GM08714 (cell line): ENCODE measurements around the gene SDF2L1.
"Not testable (repeated sequence)": the region's sequence is repeated elsewhere in the genome, so short reads cannot be mapped to it uniquely, and the experiment has no call there.

Source experiments
- H3K4me3 ChIP-seq: fragments of 200-500 bp; sonication (Bioruptor generic); 2 replicates; pipeline ENCODE4 v1.5.1; 2014; ENCODE audit warnings: mild to moderate bottlenecking, low read length, inconsistent platforms
- ZNF274 ChIP-seq: IDR thresholded peaks from 2 replicates; pipeline ENCODE4 v1.6.1; 2012; ENCODE audit warnings: mild to moderate bottlenecking, low read depth, low read length

Gene SDF2L1

GRCh38 chr22:21640810-21641209, 1.3 kb upstream of the SDF2L1 start:
- H3K4me3 ChIP-seq, result no peak overlapping the region
- no peak for TF ChIP-seq ZNF274

- TF ChIP-seq ZNF274, result no peak
These were observed 699 bp upstream of the SDF2L1 start for GRCh38 chr22:21641417-21641788.

GRCh38 chr22:21642584-21643448, 714 bp downstream of the SDF2L1 start:
- no peak for TF ChIP-seq ZNF274
- H3K4me3 ChIP-seq, result peak overlapping the region; percentile 89

More at GRCh38 chr22:21641417-21641788, 699 bp upstream of the SDF2L1 start:
- peak overlapping the region; percentile 69; the same call in 1 of the 2 replicates for H3K4me3 ChIP-seq

GRCh38 chr22:21643533-21644357, 1.6 kb downstream of the SDF2L1 start:
- H3K4me3 ChIP-seq, result peak overlapping the region; percentile 89; the same call in 1 of the 2 replicates
- TF ChIP-seq ZNF274, result no peak

GRCh38 chr22:21645513-21645912, 3.4 kb downstream of the SDF2L1 start:
- H3K4me3 ChIP-seq, result not testable (repeated sequence)

- no peak for TF ChIP-seq ZNF274
- H3K4me3 ChIP-seq, result no peak overlapping the region
These were observed 4.8 kb downstream of the SDF2L1 start for GRCh38 chr22:21646608-21647590.

GRCh38 chr22:21650280-21650679, 8.2 kb downstream of the SDF2L1 start:
- no peak for TF ChIP-seq ZNF274
- no peak overlapping the region for H3K4me3 ChIP-seq

- TF ChIP-seq ZNF274, result no peak
- H3K4me3 ChIP-seq, result peak overlapping the region; percentile 84
These were observed 8.9 kb downstream of the SDF2L1 start for GRCh38 chr22:21650823-21651520.

- no peak for TF ChIP-seq ZNF274
- peak overlapping the region; percentile 84 for H3K4me3 ChIP-seq
These were observed 9.5 kb downstream of the SDF2L1 start for GRCh38 chr22:21651521-21652009.

- no peak for TF ChIP-seq ZNF274
- peak overlapping the region; percentile 84 for H3K4me3 ChIP-seq
These were observed 10.0 kb downstream of the SDF2L1 start for GRCh38 chr22:21652010-21652546.

GRCh38 chr22:21652547-21653545, 10.7 kb downstream of the SDF2L1 start:
- H3K4me3 ChIP-seq, result peak overlapping the region; percentile 84
- no peak for TF ChIP-seq ZNF274

- peak overlapping the region; percentile 4; the same call in 1 of the 2 replicates for H3K4me3 ChIP-seq
- no peak for TF ChIP-seq ZNF274
These were observed 14.9 kb downstream of the SDF2L1 start for GRCh38 chr22:21657020-21657359.
